ENCODE data around the gene NRXN3. TPM values are rescaled to one million over a fixed set of nuclear protein-coding genes. Genes with fewer than 3 reads are reported as not detected.

NRXN3 gene
- total RNA-seq, 1 donor from 2014 or later, result 11.4 TPM

GRCh38 chr14:78983126-78983525 lies 813.0 kb downstream of the NRXN3 start:
- no peak overlapping the region for H3K4me3 Mint-ChIP-seq
- DNase-seq (ENCODE audit: low spot score in 2 of 2, unreplicated experiment in 2 of 2), result no peak
- no peak overlapping the region for H3K27ac Mint-ChIP-seq
- no peaks in the 10 kb centered on the region for H3K36me3 Mint-ChIP-seq
- no peaks in the 10 kb centered on the region for H3K9me3 Mint-ChIP-seq
- no peaks in the 10 kb centered on the region for H3K4me1 Mint-ChIP-seq
- H3K27me3 Mint-ChIP-seq (ENCODE audit: low read depth), result peaks cover 23% of the 10 kb centered on the region
- TF ChIP-seq CTCF (IDR thresholded peaks at IDR 0.05; ENCODE audit: unreplicated experiment), result no peak

GRCh38 chr14:78985668-78986381 lies 815.7 kb downstream of the NRXN3 start:
- Mint-ChIP-seq H3K4me3 (no peak overlapping the region), H3K36me3 (no peaks in the 10 kb centered on the region), H3K9me3 (no peaks in the 10 kb centered on the region), H3K4me1 (no peaks in the 10 kb centered on the region), H3K27me3 (ENCODE audit: low read depth) (peaks cover 39% of the 10 kb centered on the region), H3K27ac (no peak overlapping the region)
- no peak for DNase-seq (ENCODE audit: low spot score in 2 of 2, unreplicated experiment in 2 of 2)
- TF ChIP-seq CTCF (IDR thresholded peaks at IDR 0.05; ENCODE audit: unreplicated experiment), result no peak

- Mint-ChIP-seq H3K27ac (no peak overlapping the region), H3K36me3 (no peaks in the 10 kb centered on the region), H3K9me3 (no peaks in the 10 kb centered on the region), H3K4me1 (no peaks in the 10 kb centered on the region), H3K4me3 (no peak overlapping the region), H3K27me3 (ENCODE audit: low read depth) (peaks cover 42% of the 10 kb centered on the region)
- TF ChIP-seq CTCF (IDR thresholded peaks at IDR 0.05; ENCODE audit: unreplicated experiment), result no peak
- DNase-seq (ENCODE audit: low spot score in 2 of 2, unreplicated experiment in 2 of 2), result no peak
These were observed 816.8 kb downstream of the NRXN3 start for GRCh38 chr14:78986989-78987388.

- Mint-ChIP-seq H3K4me1 (no peaks in the 10 kb centered on the region), H3K36me3 (no peaks in the 10 kb centered on the region), H3K27ac (no peak overlapping the region), H3K9me3 (no peaks in the 10 kb centered on the region), H3K27me3 (ENCODE audit: low read depth) (peaks cover 39% of the 10 kb centered on the region), H3K4me3 (no peak overlapping the region)
- DNase-seq (ENCODE audit: low spot score in 2 of 2, unreplicated experiment in 2 of 2), result no peak
- TF ChIP-seq CTCF (IDR thresholded peaks at IDR 0.05; ENCODE audit: unreplicated experiment), result no peak
These were observed 819.0 kb downstream of the NRXN3 start for GRCh38 chr14:78989221-78989620.

GRCh38 chr14:78992867-78993266 lies 822.7 kb downstream of the NRXN3 start:
- TF ChIP-seq CTCF (IDR thresholded peaks at IDR 0.05; ENCODE audit: unreplicated experiment), result no peak
- Mint-ChIP-seq H3K27me3 (ENCODE audit: low read depth) (peaks cover 26% of the 10 kb centered on the region), H3K36me3 (no peaks in the 10 kb centered on the region), H3K4me1 (peaks cover 2% of the 10 kb centered on the region), H3K9me3 (no peaks in the 10 kb centered on the region), H3K27ac (no peak overlapping the region), H3K4me3 (no peak overlapping the region)
- DNase-seq (ENCODE audit: low spot score in 2 of 2, unreplicated experiment in 2 of 2), result no peak

All from mesothelial cell of epicardium (in vitro differentiated cells).